Measurements from ENCODE around the gene GNAS. TPM values are rescaled to one million over a fixed set of nuclear protein-coding genes. Genes with fewer than 3 reads are reported as not detected.
"Not testable (repeated sequence)": the region's sequence is repeated elsewhere in the genome, so short reads cannot be mapped to it uniquely, and the experiment has no call there.

GNAS gene
- 1,000 to 10,000 TPM; 1,613 to 2,188 (median 1,845) TPM for polyA plus RNA-seq (ENCODE audit: insufficient read depth in 1 of 5, insufficient read length in 5 of 5, low replicate concordance in 1 of 5)
- long read RNA-seq, donor 1, transcript GNAS-201 (12 exons, 1,866 nt): minor isoform, 252 of 1,872 reads
- long read RNA-seq, donor 1, transcript GNAS-210 (13 exons, 1,972 nt): major isoform, 277 of 1,872 reads
- long read RNA-seq, donor 1, transcript GNAS-231 (2 exons, 493 nt): minor isoform, 48 of 1,872 reads
- long read RNA-seq, donor 1, transcript GNAS-234 (13 exons, 1,663 nt): minor isoform, 18 of 1,872 reads
- long read RNA-seq, donor 1, partial matches to known transcripts: 1,187 of 1,872 reads
- long read RNA-seq, donor 1, other reads (novel, unspliced or antisense): 38 of 1,872 reads
- long read RNA-seq, donor 2, full-length matches to known transcripts: 370 of 1,253 reads
- long read RNA-seq, donor 2, partial matches to known transcripts: 883 of 1,253 reads
- long read RNA-seq, donor 2, other reads (novel, unspliced or antisense): 0 of 1,253 reads
- long read RNA-seq, donor 3, transcript GNAS-231 (2 exons, 493 nt): minor isoform, 47 of 1,541 reads
- long read RNA-seq, donor 3, transcript GNAS-201 (12 exons, 1,866 nt): minor isoform, 145 of 1,541 reads
- long read RNA-seq, donor 3, transcript GNAS-232 (10 exons, 1,839 nt): minor isoform, 23 of 1,541 reads
- long read RNA-seq, donor 3, transcript GNAS-210 (13 exons, 1,972 nt): major isoform, 215 of 1,541 reads
- long read RNA-seq, donor 3, partial matches to known transcripts: 1,060 of 1,541 reads
- long read RNA-seq, donor 3, other reads (novel, unspliced or antisense): 5 of 1,541 reads
- long read RNA-seq, donor 4, full-length matches to known transcripts: 372 of 995 reads
- long read RNA-seq, donor 4, partial matches to known transcripts: 617 of 995 reads
- long read RNA-seq, donor 4, other reads (novel, unspliced or antisense): 6 of 995 reads
- long read RNA-seq, donor 5, transcript GNAS-232 (10 exons, 1,839 nt): minor isoform, 21 of 1,660 reads
- long read RNA-seq, donor 5, transcript GNAS-231 (2 exons, 493 nt): minor isoform, 35 of 1,660 reads
- long read RNA-seq, donor 5, transcript GNAS-210 (13 exons, 1,972 nt): major isoform, 267 of 1,660 reads
- long read RNA-seq, donor 5, transcript GNAS-201 (12 exons, 1,866 nt): minor isoform, 144 of 1,660 reads
- long read RNA-seq, donor 5, partial matches to known transcripts: 1,125 of 1,660 reads
- long read RNA-seq, donor 5, other reads (novel, unspliced or antisense): 26 of 1,660 reads
- long read RNA-seq, donor 6, full-length matches to known transcripts: 661 of 2,029 reads
- long read RNA-seq, donor 6, partial matches to known transcripts: 1,340 of 2,029 reads
- long read RNA-seq, donor 6, other reads (novel, unspliced or antisense): 28 of 2,029 reads
- long read RNA-seq, donor 7, full-length matches to known transcripts: 379 of 996 reads
- long read RNA-seq, donor 7, partial matches to known transcripts: 617 of 996 reads
- long read RNA-seq, donor 7, other reads (novel, unspliced or antisense): 0 of 996 reads
- long read RNA-seq, donor 8, transcript GNAS-201 (12 exons, 1,866 nt): minor isoform, 57 of 509 reads
- long read RNA-seq, donor 8, transcript GNAS-210 (13 exons, 1,972 nt): major isoform, 115 of 509 reads
- long read RNA-seq, donor 8, transcript GNAS-231 (2 exons, 493 nt): minor isoform, 7 of 509 reads
- long read RNA-seq, donor 8, transcript GNAS-234 (13 exons, 1,663 nt): minor isoform, 11 of 509 reads
- long read RNA-seq, donor 8, partial matches to known transcripts: 310 of 509 reads
- long read RNA-seq, donor 8, other reads (novel, unspliced or antisense): 0 of 509 reads

- peak in 1 of 2 donors; percentile 63 for DNase-seq
These were observed at the start of gene GNAS for GRCh38 chr20:58852543-58853271. Gene GNAS, plus strand, starts transcription at chr20:58852716.

DNA sequence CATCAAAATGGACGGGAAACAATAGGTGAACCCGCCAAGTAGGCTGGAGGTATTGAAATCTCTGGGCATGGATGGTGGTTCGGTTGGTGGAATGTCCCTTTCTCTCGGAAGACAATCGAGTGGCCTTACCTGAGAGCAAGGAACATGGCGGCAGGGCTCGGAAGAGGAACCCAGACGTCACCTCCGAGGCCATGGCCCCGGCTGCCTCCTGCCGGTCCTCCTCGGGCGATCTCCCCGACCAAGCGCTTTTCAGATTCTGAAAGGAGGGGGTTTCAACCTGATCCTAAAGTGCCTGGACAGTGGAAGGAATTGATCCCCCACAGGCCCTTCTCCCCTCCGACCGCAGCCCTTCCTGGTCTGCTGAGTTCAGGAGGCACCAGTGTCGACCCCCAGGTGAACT is 49.0 kb upstream of the GNAS start:
- DNase-seq: no peak

GRCh38 chr20:58807801-58808200 is 44.7 kb upstream of the GNAS start:
- no peak for DNase-seq

- DNase-seq: no peak
These were observed 44.1 kb upstream of the GNAS start for GRCh38 chr20:58808271-58809046.

DNA sequence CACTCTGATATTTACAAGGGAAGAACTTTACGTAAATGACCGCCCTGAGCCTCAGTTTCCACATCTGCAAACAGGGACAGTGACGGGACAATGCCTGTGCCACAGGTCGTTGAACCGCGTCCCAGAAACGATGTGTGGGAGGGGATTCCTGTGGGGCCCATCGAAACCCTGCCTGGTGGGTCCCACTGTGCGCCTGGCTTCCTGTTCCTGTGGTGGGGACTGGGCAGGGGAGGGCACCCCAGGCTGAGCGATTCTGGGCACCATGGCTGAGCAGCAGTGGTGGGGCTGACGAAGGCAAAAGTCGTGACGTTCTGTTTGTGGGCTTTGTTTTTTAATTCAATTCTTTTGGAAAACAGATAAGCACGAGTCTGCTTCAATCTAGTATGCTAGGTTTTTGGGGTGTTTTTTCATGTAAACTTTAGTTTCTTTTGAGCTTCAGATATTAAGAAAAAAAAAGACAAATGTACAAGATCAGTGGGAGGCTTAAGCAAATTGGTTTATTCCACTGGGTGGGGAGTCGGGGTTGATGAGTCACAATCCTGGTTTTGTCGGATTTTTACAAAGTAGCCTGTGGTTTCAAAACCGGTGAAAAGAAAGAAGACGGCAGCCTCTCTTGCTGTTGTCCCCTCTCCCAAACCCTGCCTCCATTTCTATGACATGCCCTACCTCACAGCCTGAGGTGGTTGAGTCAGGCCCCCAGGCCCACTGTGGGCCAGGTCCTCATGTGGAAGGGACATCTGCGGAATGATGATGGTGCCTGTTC is 42.2 kb upstream of the GNAS start:
- DNase-seq: no peak

- DNase-seq: no peak
These were observed 41.7 kb upstream of the GNAS start for GRCh38 chr20:58810879-58811250.

- DNase-seq: no peak
These were observed 41.2 kb upstream of the GNAS start for GRCh38 chr20:58811334-58811733.

GRCh38 chr20:58813369-58813768 is 39.1 kb upstream of the GNAS start:
- DNase-seq: no peak

DNA sequence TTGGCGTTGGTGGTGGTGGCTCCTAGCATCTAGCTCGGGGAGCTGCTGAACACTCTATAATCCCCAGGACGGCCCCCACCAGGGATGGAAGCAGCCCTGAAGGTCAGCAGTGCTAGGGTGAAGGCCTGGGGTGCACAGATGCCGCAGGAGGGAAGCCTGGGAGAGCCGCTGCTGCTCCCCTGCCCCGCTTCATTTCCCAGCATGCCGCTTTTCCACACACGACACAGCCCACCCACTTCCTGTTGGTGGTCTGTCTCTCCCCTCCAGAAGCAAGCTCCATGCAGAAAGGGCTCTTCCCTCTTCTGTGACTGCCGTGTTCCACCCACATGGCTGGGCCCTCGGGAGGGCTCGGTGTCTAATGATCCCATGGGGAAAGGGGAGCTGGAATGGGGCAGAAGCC is 37.1 kb upstream of the GNAS start:
- no peak for DNase-seq

DNA sequence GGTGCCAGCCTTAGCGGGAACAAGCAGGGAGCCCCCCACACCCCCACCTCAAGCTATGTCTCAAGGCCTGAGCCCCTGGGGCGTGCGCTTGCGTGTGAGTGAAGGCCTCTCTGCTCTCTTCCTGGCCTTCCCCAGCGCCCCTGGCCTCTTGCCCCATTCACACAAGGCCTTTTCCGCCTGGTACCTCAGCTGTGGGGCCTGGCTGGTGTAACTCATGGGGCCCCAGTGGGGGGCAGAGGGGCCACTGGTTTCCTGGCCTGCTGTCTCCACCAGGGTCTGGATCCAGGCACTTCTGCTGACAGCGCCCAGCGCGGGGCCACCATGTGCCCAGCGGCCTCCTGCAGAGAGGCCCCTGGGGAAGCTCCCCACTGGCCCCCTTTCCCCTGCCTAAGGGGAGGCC is 36.5 kb upstream of the GNAS start:
- DNase-seq: no peak

DNA sequence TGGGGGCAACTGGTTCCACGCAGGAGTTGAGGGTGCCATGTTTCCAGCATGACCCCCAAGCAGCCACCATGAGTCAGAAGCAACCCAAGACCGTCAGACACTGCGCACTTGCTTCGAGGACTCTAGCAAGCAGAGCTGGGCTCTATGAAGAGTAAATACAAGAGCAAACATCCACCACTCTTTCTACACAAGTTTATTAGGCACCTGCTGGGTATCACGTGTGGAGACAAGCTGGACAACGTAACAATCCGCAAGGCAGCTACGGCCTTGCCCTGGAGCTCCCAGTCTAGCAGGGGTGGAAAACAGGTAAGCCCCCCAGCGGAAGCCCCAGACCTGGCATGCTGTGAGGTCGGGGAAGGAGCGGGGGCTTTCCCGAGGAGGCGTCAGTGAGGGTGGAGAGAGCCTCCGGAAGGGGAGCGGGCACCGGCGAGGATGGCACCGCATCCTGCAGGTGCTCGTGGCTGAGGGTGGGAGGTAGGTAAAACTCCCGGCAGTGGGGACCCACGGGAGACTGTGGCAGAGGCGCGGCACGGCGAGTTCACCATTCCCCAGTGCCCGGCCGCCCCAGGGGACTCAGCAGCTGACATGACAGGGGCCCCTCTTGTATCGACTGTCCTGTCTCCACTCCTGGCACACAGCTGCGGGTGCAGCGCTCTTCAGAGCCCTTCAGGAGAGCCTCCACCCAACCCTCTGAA is 35.4 kb upstream of the GNAS start:
- DNase-seq: no peak

DNA sequence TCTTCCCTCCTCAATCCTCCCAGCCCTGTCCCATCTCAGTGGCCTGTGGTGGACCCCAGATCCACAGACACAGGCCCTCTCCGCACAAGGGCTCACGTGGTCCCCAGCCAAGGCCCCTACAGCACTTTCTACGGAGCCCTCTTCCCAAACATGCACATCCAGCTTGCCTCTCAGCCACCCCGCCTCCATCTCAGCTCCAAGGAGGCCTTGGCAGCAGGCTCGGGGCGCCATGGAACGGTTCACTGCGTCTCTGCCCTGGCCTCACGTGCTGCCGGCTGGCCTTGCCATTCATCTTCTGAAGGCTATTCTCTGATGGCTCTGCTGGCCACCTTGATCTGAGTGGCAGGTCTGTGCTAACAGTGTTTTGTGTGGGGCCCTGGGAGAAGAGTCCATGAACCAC is 34.8 kb upstream of the GNAS start:
- no peak for DNase-seq

GRCh38 chr20:58818586-58819285 is 33.8 kb upstream of the GNAS start:
- DNase-seq: no peak

GRCh38 chr20:58819921-58820320 is 32.6 kb upstream of the GNAS start:
- no peak for DNase-seq

- not testable (repeated sequence) for DNase-seq
These were observed 32.0 kb upstream of the GNAS start for GRCh38 chr20:58820515-58820914.

- DNase-seq: no peak
These were observed 30.4 kb upstream of the GNAS start for GRCh38 chr20:58822149-58822548.

All from right lung (tissue), 10 donors.